Motor neuron (in vitro differentiated cells): ENCODE results near the gene PRSS56. TPM values are rescaled to one million over a fixed set of nuclear protein-coding genes. Genes with fewer than 3 reads are reported as not detected.

Experiments used
- ATAC-seq, 8 experiments: fragments of 200-7000 bp; cut with Tn5 transposase; replicated peaks in 6 of 8; 2 replicates each; pipeline ENCODE4 v1.8.0; 2021; ENCODE audit warnings: mild to moderate bottlenecking in 8 of 8, moderate library complexity in 8 of 8
- H3K27ac ChIP-seq, 2 donors: fragments of 250-450 bp; sonication (Bioruptor Pico); 2 replicates each; pipeline ENCODE4 v1.9.0; 2021; ENCODE audit warnings: antibody characterized with exemption in 2 of 2, mild to moderate bottlenecking in 2 of 2, moderate library complexity in 1 of 2
- H3K4me1 ChIP-seq, 2 donors: fragments of 250-450 bp; sonication (Bioruptor Pico); replicated peaks in 1 of 2; 2 replicates each; pipeline ENCODE4 v1.6.1; 2021; ENCODE audit warnings: antibody characterized with exemption in 2 of 2, mild to moderate bottlenecking in 2 of 2, moderate library complexity in 1 of 2
- H3K4me3 ChIP-seq, 5 donors: fragments of 250-450 bp; sonication (Bioruptor Pico); 2 replicates each; pipeline ENCODE4 v1.9.0; 2021; ENCODE audit warnings: antibody characterized with exemption in 5 of 5, mild to moderate bottlenecking in 5 of 5, moderate library complexity in 4 of 5
- WGBS, 10 experiments: fragments of 450-650 bp; shearing (Covaris generic); methylation state at CpG; one replicate each; pipeline ENCODE4 v1.0.0; 2022; 5-methylcytosine and 5-hydroxymethylcytosine counted together
- in situ Hi-C, 9 experiments: fragments of 400-800 bp; cut with MboI; loops; one replicate each; pipeline ENCODE4 v1.15.0; 2021; ENCODE audit warnings: low sequenced_read_pairs in 9 of 9, low pct_unique_long_range_greater_than_20kb in 2 of 9; ENCODE audit not compliant: unreplicated experiment in 9 of 9
- total RNA-seq, 8 experiments: library from RNA; unstranded; fragments of 300-600 nt; gene quantifications; 2 replicates each; pipeline versions ENCODE4 v1.2.3 to v1.2.4, GENCODE V29; 2022

Gene PRSS56
- total RNA-seq, 8 experiments from 2014 or later = 0.08 to 1.9 (median 0.58) TPM; not detected in 2

DNA sequence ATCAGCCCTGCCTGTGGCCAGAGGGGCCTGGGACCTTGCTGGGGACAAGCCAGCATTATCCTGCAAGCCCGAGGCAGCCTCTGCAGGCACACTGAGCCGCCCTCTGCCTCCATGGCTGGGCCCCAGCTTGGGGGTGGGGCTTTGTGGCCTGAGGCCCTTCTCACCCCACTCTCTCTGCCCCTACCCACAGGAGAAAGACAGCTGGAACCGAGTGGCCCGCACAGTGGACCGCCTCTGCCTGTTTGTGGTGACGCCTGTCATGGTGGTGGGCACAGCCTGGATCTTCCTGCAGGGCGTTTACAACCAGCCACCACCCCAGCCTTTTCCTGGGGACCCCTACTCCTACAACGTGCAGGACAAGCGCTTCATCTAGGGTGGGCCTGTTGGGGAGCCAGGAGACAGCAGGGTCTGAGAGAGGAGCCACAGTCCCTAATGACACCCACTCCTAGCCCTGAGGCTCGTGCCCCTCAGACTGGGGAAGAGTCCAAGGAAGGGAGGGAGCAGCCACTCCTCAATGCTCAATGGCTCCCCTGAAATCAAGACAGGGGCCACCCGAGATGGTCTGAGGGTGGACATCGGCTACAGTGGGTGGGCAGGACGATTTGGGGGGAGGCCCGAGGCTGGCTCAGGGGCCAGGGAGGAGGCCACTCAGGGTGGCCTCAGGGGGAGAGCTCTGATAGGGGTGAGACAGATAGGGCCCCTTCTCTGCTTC lies 14.9 kb downstream of the PRSS56 start:
- Histone ChIP-seq H3K4me1 (peaks cover 5 to 21% of the 10 kb centered on the region in 2 donors), H3K4me3 (no peak overlapping the region), H3K27ac (no peak overlapping the region)
- 17 to 75% (median 20%) methylated on average over 1 to 6 of the region's 14 CpGs; no CpG with 5 or more reads in 5 of the 10 experiments for WGBS, 10 experiments
- ATAC-seq = peak in 5 of 8 experiments; percentile 45 to 76 (median 62)
- in situ Hi-C loops = loop anchor here in 1 of 9 experiments (25.0 kb wide), 1 partner anchor 623 kb away; no protein-coding TSS in a partner anchor

GRCh38 chr2:232535761-232536530 lies 15.8 kb downstream of the PRSS56 start:
- no peak overlapping the region for H3K27ac ChIP-seq
- WGBS, 10 experiments = 0 to 100% (median 71%) methylated on average over 1 to 4 of the region's 5 CpGs; no CpG with 5 or more reads in 1 of the 10 experiments
- no peak overlapping the region for H3K4me3 ChIP-seq
- in situ Hi-C loops = loop anchor here in 1 of 9 experiments (25.0 kb wide), 1 partner anchor 624 kb away; no protein-coding TSS in a partner anchor
- ATAC-seq = no peak
- H3K4me1 ChIP-seq = peaks cover 5 to 21% of the 10 kb centered on the region in 2 donors

GRCh38 chr2:232537079-232537478 lies 16.9 kb downstream of the PRSS56 start:
- no peak for ATAC-seq
- Histone ChIP-seq H3K4me1 (peaks cover 5 to 21% of the 10 kb centered on the region in 2 donors), H3K4me3 (no peak overlapping the region), H3K27ac (no peak overlapping the region)
- in situ Hi-C loops = loop anchor here in 1 of 9 experiments (25.0 kb wide), 1 partner anchor 625 kb away; no protein-coding TSS in a partner anchor
- WGBS, 10 experiments = 0 to 100% (median 63%) methylated on average over 1 to 3 of the region's 5 CpGs; no CpG with 5 or more reads in 2 of the 10 experiments

GRCh38 chr2:232537499-232537898 lies 17.3 kb downstream of the PRSS56 start:
- in situ Hi-C loops = loop anchor here in 1 of 9 experiments (25.0 kb wide), 1 partner anchor 625 kb away; no protein-coding TSS in a partner anchor

DNA sequence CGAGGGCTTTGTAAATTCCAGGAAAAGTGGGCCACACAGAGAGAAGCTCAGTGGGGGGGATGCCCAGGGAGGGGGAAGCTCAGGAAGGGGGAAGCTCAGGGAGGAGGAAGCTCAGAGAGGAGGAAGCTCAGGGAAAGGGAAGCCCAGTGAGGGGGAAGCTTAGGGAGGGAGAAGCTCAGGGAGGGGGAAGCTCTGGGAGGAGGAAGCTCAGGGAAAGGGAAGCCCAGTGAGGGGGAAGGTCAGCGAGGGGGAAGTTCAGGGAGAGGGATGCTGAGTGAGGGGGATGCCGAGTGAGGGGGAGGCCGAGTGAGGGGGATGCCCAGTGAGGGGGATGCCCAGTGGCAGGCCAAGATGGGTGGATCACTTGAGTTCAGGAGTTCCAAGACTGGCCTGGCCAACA lies 18.5 kb downstream of the PRSS56 start:
- in situ Hi-C loops = loop anchor here in 1 of 9 experiments (25.0 kb wide), 1 partner anchor 626 kb away; no protein-coding TSS in a partner anchor
- Histone ChIP-seq H3K4me1 (peaks cover 5 to 21% of the 10 kb centered on the region in 2 donors), H3K27ac (no peak overlapping the region), H3K4me3 (no peak overlapping the region)
- 0 to 40% methylated on average over 1 of the region's 4 CpGs; no CpG with 5 or more reads in 8 of the 10 experiments for WGBS, 10 experiments
- no peak for ATAC-seq

More at GRCh38 chr2:232537499-232537898, 17.3 kb downstream of the PRSS56 start:
- Histone ChIP-seq H3K4me1 (peaks cover 5 to 21% of the 10 kb centered on the region in 2 donors), H3K4me3 (no peak overlapping the region), H3K27ac (no peak overlapping the region)
- WGBS, 10 experiments = 20 to 100% (median 85%) methylated on average over 1 to 2 of the region's 4 CpGs; no CpG with 5 or more reads in 6 of the 10 experiments
- ATAC-seq = no peak

- no peak within 1 kb of the TSS for H3K27ac ChIP-seq
- peaks cover 4 to 12% of the 10 kb centered on the region in 2 donors for H3K4me1 ChIP-seq
- peak; percentile 22 to 54 (median 36) for ATAC-seq
- in situ Hi-C loops = loop anchor here in 1 of 9 experiments (25.0 kb wide), 1 partner anchor 627 kb away; no protein-coding TSS in a partner anchor
- H3K4me3 ChIP-seq = no peak within 1 kb of the TSS
- 20 to 76% (median 30%) methylated on average over 1 to 11 of the region's 23 CpGs; no CpG with 5 or more reads in 5 of the 10 experiments for WGBS, 10 experiments
Observed at GRCh38 chr2:232539298-232540231, 19.4 kb downstream of the PRSS56 start, which contains the start of gene CHRNG. Gene CHRNG (plus strand): TSS chr2:232539692. CDS start chr2:232539748, 56 bp downstream.

DNA sequence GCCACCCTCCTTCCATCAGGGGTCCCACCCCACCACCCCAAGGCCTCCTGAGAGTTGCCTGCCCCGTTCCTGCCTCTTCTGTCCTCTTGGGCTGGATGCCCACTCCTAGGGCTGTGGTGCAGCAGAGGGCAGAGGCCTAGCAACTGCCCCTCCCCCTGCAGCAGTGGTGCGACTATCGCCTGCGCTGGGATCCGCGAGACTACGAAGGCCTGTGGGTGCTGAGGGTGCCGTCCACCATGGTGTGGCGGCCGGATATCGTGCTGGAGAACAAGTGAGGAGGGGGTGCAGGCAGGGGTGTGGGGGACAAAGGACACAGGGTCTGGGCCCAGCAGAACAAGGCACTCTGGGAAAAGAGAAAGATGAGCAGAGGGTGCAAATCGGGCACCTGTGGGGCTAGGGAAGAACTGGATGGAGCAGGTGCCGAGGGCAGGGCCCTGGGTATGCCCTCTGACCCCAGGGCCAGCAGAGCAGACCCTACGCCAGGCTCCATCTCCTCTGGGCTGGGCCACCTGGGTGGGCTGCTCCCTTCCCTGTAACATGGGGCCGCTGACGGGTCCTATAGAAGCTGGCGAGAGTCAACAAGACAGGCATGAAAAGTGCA lies 20.4 kb downstream of the PRSS56 start:
- ATAC-seq = peak in 1 of 8 experiments; percentile 4
- peaks cover 0 to 7% of the 10 kb centered on the region in 2 donors for H3K4me1 ChIP-seq
- in situ Hi-C loops = loop anchor here in 1 of 9 experiments (25.0 kb wide), 1 partner anchor 628 kb away; no protein-coding TSS in a partner anchor
- H3K4me3 ChIP-seq = no peak overlapping the region
- H3K27ac ChIP-seq = no peak overlapping the region
- WGBS, 10 experiments = 20 to 100% (median 90%) methylated on average over 1 to 3 of the region's 17 CpGs; no CpG with 5 or more reads in 7 of the 10 experiments

GRCh38 chr2:232541195-232541960 lies 21.2 kb downstream of the PRSS56 start:
- WGBS, 10 experiments = 0 to 81% (median 20%) methylated on average over 1 to 3 of the region's 19 CpGs; no CpG with 5 or more reads in 7 of the 10 experiments
- no peak overlapping the region for H3K27ac ChIP-seq
- H3K4me1 ChIP-seq = peaks cover 0 to 7% of the 10 kb centered on the region in 2 donors
- no peak overlapping the region for H3K4me3 ChIP-seq
- in situ Hi-C loops = loop anchor here in 1 of 9 experiments (25.0 kb wide), 1 partner anchor 629 kb away; no protein-coding TSS in a partner anchor
- ATAC-seq = peak in 3 of 8 experiments; percentile 4 to 11 (median 9)

DNA sequence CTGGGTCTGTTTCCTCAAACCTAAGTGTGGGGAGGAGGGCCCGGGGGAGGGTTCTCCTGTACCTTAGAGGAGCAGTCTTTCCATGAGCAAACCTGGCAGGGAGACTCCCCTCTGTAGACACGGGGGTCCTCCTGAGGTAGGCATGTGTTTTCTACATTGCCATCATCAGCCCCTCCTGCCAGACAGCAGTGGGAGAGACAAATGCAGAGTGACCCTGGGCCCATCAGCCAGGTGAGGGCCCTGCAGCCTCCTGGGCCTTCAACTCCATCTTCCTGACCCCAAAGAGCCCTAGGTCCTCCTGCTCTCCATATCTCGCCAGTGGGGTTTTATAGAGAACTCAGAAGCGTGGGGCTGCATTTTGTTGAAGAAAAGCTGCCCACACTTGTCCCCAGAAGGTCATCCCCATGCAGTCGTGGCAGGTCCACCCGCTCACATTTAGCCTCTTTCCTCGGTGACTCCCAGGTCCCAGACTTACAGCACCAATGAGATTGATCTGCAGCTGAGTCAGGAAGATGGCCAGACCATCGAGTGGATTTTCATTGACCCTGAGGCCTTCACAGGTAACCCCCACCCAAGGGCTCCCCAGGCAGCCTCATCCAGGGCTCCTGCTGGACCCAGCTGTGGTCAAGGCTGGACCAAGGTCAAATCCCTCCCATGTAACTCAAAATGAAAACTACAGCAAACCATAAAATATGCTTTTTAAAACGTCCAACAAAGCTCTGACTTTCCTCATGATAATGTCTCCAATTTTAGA lies 21.9 kb downstream of the PRSS56 start:
- 70 to 100% (median 91%) methylated on average over 1 to 5 of the region's 9 CpGs; no CpG with 5 or more reads in 6 of the 10 experiments for WGBS, 10 experiments
- in situ Hi-C loops = loop anchor here in 1 of 9 experiments (25.0 kb wide), 1 partner anchor 630 kb away; no protein-coding TSS in a partner anchor
- H3K27ac ChIP-seq = no peak overlapping the region
- H3K4me1 ChIP-seq = peaks cover 0 to 7% of the 10 kb centered on the region in 2 donors
- no peak overlapping the region for H3K4me3 ChIP-seq
- ATAC-seq = no peak

DNA sequence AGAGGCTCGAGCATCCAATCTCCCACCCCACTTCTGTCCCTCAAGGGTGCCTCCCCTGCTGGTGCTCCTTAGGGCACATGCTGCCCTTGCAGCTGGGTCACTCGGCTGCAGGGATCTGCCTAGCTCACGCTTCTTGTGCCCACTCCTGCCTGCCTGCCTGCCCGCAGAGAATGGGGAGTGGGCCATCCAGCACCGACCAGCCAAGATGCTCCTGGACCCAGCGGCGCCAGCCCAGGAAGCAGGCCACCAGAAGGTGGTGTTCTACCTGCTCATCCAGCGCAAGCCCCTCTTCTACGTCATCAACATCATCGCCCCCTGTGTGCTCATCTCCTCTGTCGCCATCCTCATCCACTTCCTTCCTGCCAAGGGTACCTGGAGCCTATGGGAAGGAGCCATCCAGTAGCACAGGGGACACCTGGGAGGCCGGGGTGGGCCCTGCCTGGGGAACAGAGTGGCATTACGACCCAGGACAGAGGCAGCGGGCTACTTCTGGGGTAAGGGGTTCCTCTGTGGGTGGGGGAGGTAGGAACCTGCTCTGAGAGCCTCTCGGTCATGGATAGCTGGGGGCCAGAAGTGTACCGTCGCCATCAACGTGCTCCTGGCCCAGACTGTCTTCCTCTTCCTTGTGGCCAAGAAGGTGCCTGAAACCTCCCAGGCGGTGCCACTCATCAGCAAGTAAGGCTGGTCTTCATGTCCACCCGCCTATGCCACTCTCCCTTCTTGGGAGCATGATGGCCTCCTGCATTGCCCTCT lies 22.7 kb downstream of the PRSS56 start:
- Histone ChIP-seq H3K27ac (no peak overlapping the region), H3K4me1 (peaks cover 0 to 7% of the 10 kb centered on the region in 2 donors), H3K4me3 (no peak overlapping the region)
- in situ Hi-C loops = loop anchor here in 1 of 9 experiments (25.0 kb wide), 1 partner anchor 631 kb away; no protein-coding TSS in a partner anchor
- no peak for ATAC-seq
- 60 to 80% methylated on average over 1 of the region's 20 CpGs; no CpG with 5 or more reads in 8 of the 10 experiments for WGBS, 10 experiments
